Endothelial cell of umbilical vein (primary cell): ENCODE results near the gene NDST3. TPM values are rescaled to one million over a fixed set of nuclear protein-coding genes. Genes with fewer than 3 reads are reported as not detected.

Experiments used
- BruUV-seq: library from RNA; stranded (reverse); fragments of 400-500 nt; replicated peaks from 2 replicates; lab custom pipeline; 2021; lab: Mats Ljungman, UMichigan
- CTCF ChIA-PET: fragments of 300-600, 350-600 bp; sonication (Branson Sonifier 250); formaldehyde crosslinking; loops from one replicate; lab custom pipeline; 2021; ENCODE audit warnings: antibody characterized with exemption, inconsistent platforms; lab: Charles Lee
- POLR2A ChIA-PET: fragments of 300-600, 350-600 bp; sonication (Branson Sonifier 250); formaldehyde crosslinking; loops from one replicate; lab custom pipeline; 2021; ENCODE audit warnings: antibody characterized with exemption, inconsistent platforms; lab: Charles Lee
- DNase-seq: peaks from one replicate; pipeline ENCODE4 v3.0.0-alpha.2; 2011; ENCODE audit warnings: low read depth, low spot score
- FAIRE-seq: peaks from 2 replicates; lab custom pipeline; 2011; peaks lifted over from hg19 to GRCh38; lab: Jason Lieb, UNC
- H2AFZ ChIP-seq: 2 replicates; pipeline ENCODE4 v1.6.0; 2012; ENCODE audit warnings: low read depth, low read length, control low read depth, inconsistent platforms
- H3K27ac ChIP-seq: 2 replicates; pipeline ENCODE4 v1.5.1; 2011; ENCODE audit warnings: low read depth, mild to moderate bottlenecking, control low read depth, low read length, moderate library complexity; ENCODE audit not compliant: insufficient read depth
- H3K27me3 ChIP-seq, 2 experiments: 2 replicates each; pipeline versions ENCODE4 v1.6.0 to v1.6.1; 2011; ENCODE audit warnings: low read length in 2 of 2, mixed read lengths in 1 of 2; ENCODE audit not compliant: control insufficient read depth in 2 of 2, insufficient read depth in 2 of 2
- H3K36me3 ChIP-seq, 2 experiments: 2 replicates in 1 of 2; 3 replicates in 1 of 2; pipeline ENCODE4 v1.5.1; 2011; ENCODE audit warnings: low read length in 2 of 2, mild to moderate bottlenecking in 1 of 2, moderate library complexity in 1 of 2; ENCODE audit not compliant: control insufficient read depth in 2 of 2, insufficient read depth in 2 of 2; ENCODE audit errors: extremely low read depth in 1 of 2
- H3K4me1 ChIP-seq: 3 replicates; pipeline ENCODE4 v1.5.1; 2011; ENCODE audit warnings: mild to moderate bottlenecking, low read length; ENCODE audit not compliant: control insufficient read depth, insufficient read depth; ENCODE audit errors: extremely low read depth
- H3K4me2 ChIP-seq: 2 replicates; pipeline ENCODE4 v1.6.1; 2011; ENCODE audit warnings: low read length, control low read depth, mixed read lengths; ENCODE audit not compliant: insufficient read depth
- H3K4me3 ChIP-seq, 3 experiments: fragments of 200-600 bp in 1 of 3; sonication (generic), shearing (Covaris generic) in 1 of 3; replicated peaks in 1 of 3; 2 replicates each; pipeline ENCODE4 v1.5.1; 2011 to 2016; ENCODE audit warnings: control low read depth in 3 of 3, low read length in 3 of 3, mild to moderate bottlenecking in 2 of 3, inconsistent platforms in 1 of 3, low read depth in 1 of 3, moderate library complexity in 1 of 3; ENCODE audit not compliant: insufficient read depth in 1 of 3
- H3K79me2 ChIP-seq: 2 replicates; pipeline ENCODE4 v1.6.0; 2012; ENCODE audit warnings: low read length, inconsistent platforms; ENCODE audit not compliant: control insufficient read depth, insufficient read depth
- H3K9ac ChIP-seq: replicated peaks from 2 replicates; pipeline ENCODE3; 2011; ENCODE audit warnings: low read length, control low read depth; ENCODE audit not compliant: insufficient read depth; ENCODE audit errors: extremely low read depth
- H3K9me1 ChIP-seq: replicated peaks from 3 replicates; pipeline ENCODE4 v1.6.0; 2011; ENCODE audit warnings: mild to moderate bottlenecking, low read length; ENCODE audit not compliant: control insufficient read depth, insufficient read depth; ENCODE audit errors: extremely low read depth
- H3K9me3 ChIP-seq: replicated peaks from 2 replicates; pipeline ENCODE4 v1.5.1; 2012; ENCODE audit warnings: low read length, inconsistent platforms; ENCODE audit not compliant: control insufficient read depth, insufficient read depth
- H4K20me1 ChIP-seq: replicated peaks from 2 replicates; pipeline ENCODE3; 2011; ENCODE audit warnings: mild to moderate bottlenecking, low read length; ENCODE audit not compliant: control insufficient read depth, insufficient read depth; ENCODE audit errors: extremely low read depth
- EZH2 ChIP-seq: IDR thresholded peaks from 2 replicates; pipeline ENCODE4 v1.6.1; 2012; ENCODE audit warnings: borderline replicate concordance, low read depth, mild to moderate bottlenecking, moderate library complexity, low read length, inconsistent platforms; ENCODE audit not compliant: severe bottlenecking
- FOS ChIP-seq: IDR thresholded peaks from 2 replicates; pipeline ENCODE4 v1.6.1; 2011; ENCODE audit warnings: mild to moderate bottlenecking, low read length, moderate library complexity, borderline replicate concordance; ENCODE audit not compliant: insufficient read depth
- GATA2 ChIP-seq: IDR thresholded peaks from 2 replicates; pipeline ENCODE4 v1.7.0; 2011; ENCODE audit warnings: low read depth, mild to moderate bottlenecking, moderate library complexity, mixed read lengths, low read length; ENCODE audit not compliant: insufficient read length, insufficient read depth
- JUN ChIP-seq: IDR thresholded peaks from 2 replicates; pipeline ENCODE4 v1.6.1; 2011; ENCODE audit warnings: borderline replicate concordance, low read depth; ENCODE audit not compliant: insufficient read length, insufficient read depth
- MYC ChIP-seq: IDR thresholded peaks from one replicate; pipeline ENCODE4 v1.6.1; 2011; ENCODE audit warnings: mild to moderate bottlenecking, low read depth, low read length
- POLR2AphosphoS5 ChIP-seq: IDR thresholded peaks from 2 replicates; pipeline ENCODE4 v1.6.1; 2012; ENCODE audit warnings: low read depth, mild to moderate bottlenecking, control low read depth, low read length, moderate library complexity; ENCODE audit not compliant: insufficient read depth
- dilution Hi-C: fragments of 300-500 bp; cut with MboI; formaldehyde crosslinking; loops from one replicate; pipeline ENCODE4 v1.15.0; 2019; ENCODE audit warnings: low sequenced_read_pairs; ENCODE audit not compliant: extremely low pct_ligation_motif_present
- intact Hi-C: fragments of 100-400 bp; cut with micrococcal nuclease; formaldehyde crosslinking; loops from one replicate; pipeline ENCODE4 v1.10.0; 2022
- polyA plus RNA-seq, 4 experiments: library from polyadenylated mRNA; depleted of rRNA in 3 of 4; stranded (reverse) in 3 of 4; unstranded in 1 of 4; fragments of >200 nt; gene quantifications; 2 replicates each; pipeline versions ENCODE4 v1.2.1 to v1.2.3, GENCODE V29; 2011 to 2012; ENCODE audit warnings: missing spikeins in 1 of 4
- total RNA-seq: library from RNA; stranded (reverse); gene quantifications from 2 replicates; pipeline ENCODE4 v1.2.3, GENCODE V29; 2021
- TF ChIP-seq, protein P1 (sequence below): IDR thresholded peaks from 2 replicates; pipeline ENCODE4 v1.6.1; 2011; ENCODE audit not compliant: insufficient read depth, insufficient read length

The NDST3 gene
- total and polyA plus RNA-seq, 2 donors (not counting 3 experiments of a cell fraction or from before 2014, with no cell fraction given), result 0.04 TPM; not detected in 1

DNA sequence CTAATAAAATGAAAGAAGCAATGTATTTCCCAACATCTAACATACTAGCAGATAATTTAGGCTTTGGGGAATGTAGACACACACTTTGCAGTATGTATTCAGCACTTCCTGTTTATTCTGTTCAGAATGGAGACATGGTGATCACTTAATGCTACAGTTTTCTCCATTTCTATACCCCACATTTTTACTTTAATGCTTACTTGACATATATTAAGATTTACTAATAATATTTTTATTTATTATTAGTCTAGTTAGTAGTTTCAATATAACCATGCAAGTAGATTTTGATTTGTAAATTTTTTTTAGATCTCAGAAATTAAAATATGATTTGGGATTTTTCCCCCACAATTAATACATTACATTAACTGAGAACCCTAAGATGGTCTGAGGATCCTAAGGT lies 220.1 kb downstream of the NDST3 start:
- intact Hi-C loops, result no loop called here
- ChIA-PET CTCF (no interaction called here), POLR2A (no interaction called here)
- dilution Hi-C loops, result no loop called here
- Histone ChIP-seq H3K9ac (no peak overlapping the region), H3K9me1 (no peaks in the 10 kb centered on the region), H3K27ac (no peak overlapping the region), H3K27me3 (peaks cover 0 to 2% of the 10 kb centered on the region in 2 experiments), H3K4me2 (no peak overlapping the region), H3K4me3 (no peak overlapping the region), H4K20me1 (no peaks in the 10 kb centered on the region), H3K9me3 (no peaks in the 10 kb centered on the region), H3K36me3 (no peaks in the 10 kb centered on the region), H2AFZ (no peak overlapping the region), H3K4me1 (no peaks in the 10 kb centered on the region), H3K79me2 (no peaks in the 10 kb centered on the region)
- FAIRE-seq, result no peak
- DNase-seq, result no peak
- BruUV-seq, result no TSS peak
- TF ChIP-seq GATA2 (no peak), POLR2AphosphoS5 (no peak), EZH2 (no peak), MYC (no peak)
- TF ChIP-seq, protein P1, sequence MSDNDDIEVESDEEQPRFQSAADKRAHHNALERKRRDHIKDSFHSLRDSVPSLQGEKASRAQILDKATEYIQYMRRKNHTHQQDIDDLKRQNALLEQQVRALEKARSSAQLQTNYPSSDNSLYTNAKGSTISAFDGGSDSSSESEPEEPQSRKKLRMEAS, result no peak

DNA sequence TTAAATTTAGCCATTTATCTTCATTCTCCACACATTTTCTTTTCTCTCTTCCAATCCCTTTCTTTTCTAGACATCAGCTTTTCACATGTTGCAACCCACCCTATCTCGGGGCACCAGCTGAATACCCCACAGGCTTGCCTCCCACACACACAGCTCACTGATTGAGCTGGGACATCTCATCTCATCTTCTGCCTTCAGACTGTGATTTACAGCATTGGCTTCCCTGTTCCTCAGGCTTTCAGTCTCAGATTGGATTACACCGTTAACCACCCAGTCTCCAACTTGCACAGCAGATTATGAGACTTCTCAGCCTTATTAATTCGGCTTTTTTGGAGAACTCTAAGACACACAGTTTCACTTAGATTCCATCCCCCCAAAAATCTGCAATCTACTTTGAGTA lies 224.8 kb downstream of the NDST3 start:
- Histone ChIP-seq H3K9ac (no peak overlapping the region), H3K4me3 (no peak overlapping the region), H3K4me2 (no peak overlapping the region), H3K4me1 (no peaks in the 10 kb centered on the region), H3K79me2 (no peaks in the 10 kb centered on the region), H3K27ac (no peak overlapping the region), H3K36me3 (no peaks in the 10 kb centered on the region), H3K9me3 (no peaks in the 10 kb centered on the region), H3K27me3 (peaks cover 2 to 6% of the 10 kb centered on the region in 2 experiments), H4K20me1 (no peaks in the 10 kb centered on the region), H2AFZ (no peak overlapping the region), H3K9me1 (no peaks in the 10 kb centered on the region)
- TF ChIP-seq EZH2, result no peak
- TF ChIP-seq FOS, result no peak
- no peak for TF ChIP-seq GATA2
- TF ChIP-seq JUN, result no peak
- ChIA-PET CTCF (interaction anchor here (3.2 kb wide), 1 partner anchor 12 kb away, joined by 14 read pairs; no protein-coding TSS in a partner anchor), POLR2A (no interaction called here)
- no peak for FAIRE-seq
- BruUV-seq, result no TSS peak
- dilution Hi-C loops (no loop called here), intact Hi-C loops (no loop called here)
- DNase-seq, result no peak
